ENCODE results near the gene WDR72. TPM values are rescaled to one million over a fixed set of nuclear protein-coding genes. Genes with fewer than 3 reads are reported as not detected.

WDR72 gene
- total RNA-seq, 4 donors from 2014 or later = 87.7 to 110 (median 98.6) TPM

DNA sequence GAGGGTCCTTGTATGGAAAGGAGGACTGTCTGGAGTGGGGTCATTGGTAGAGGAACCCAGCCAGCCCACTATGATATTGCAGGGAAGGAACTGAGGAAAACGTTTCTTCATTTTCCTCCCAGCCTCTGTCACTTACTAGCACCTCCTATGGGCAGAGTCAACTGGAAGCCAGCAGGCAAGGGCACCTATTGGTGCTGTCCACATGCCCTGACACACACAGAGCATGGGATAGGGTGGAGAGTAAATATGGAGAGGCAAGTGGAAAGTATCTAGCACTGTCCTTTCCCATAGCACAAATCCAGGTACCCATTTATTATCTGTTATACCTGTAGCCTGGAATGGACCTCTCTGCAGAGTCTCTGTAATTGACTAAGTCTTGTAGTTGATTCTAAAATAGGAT is 285.6 kb downstream of the WDR72 start:
- no peak for DNase-seq
- 23 to 64% methylated on average over 1 of the region's 1 CpG for WGBS, 2 donors

DNA sequence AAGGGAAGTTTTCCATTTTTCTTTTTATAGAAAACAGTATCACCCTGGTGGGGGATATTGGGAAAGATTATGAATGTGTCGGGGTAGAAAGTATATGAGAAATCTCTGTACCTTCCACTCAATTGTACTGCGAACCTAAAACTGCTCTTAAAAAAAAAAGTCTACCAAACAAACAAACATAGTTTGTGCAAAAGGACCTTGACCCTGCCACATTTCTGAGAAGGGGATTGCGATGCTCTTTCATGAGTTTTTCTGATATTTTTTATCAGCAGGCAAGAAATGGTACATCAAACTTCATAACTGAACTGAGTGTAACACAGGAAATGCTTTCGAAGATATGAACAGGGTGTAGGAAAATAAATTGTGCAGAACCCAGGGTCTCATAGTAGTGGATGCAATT is 286.0 kb downstream of the WDR72 start:
- no peaks in the 10 kb centered on the region for H3K9me3 ChIP-seq
- no peaks in the 10 kb centered on the region for H3K36me3 ChIP-seq
- TF ChIP-seq, protein P1, sequence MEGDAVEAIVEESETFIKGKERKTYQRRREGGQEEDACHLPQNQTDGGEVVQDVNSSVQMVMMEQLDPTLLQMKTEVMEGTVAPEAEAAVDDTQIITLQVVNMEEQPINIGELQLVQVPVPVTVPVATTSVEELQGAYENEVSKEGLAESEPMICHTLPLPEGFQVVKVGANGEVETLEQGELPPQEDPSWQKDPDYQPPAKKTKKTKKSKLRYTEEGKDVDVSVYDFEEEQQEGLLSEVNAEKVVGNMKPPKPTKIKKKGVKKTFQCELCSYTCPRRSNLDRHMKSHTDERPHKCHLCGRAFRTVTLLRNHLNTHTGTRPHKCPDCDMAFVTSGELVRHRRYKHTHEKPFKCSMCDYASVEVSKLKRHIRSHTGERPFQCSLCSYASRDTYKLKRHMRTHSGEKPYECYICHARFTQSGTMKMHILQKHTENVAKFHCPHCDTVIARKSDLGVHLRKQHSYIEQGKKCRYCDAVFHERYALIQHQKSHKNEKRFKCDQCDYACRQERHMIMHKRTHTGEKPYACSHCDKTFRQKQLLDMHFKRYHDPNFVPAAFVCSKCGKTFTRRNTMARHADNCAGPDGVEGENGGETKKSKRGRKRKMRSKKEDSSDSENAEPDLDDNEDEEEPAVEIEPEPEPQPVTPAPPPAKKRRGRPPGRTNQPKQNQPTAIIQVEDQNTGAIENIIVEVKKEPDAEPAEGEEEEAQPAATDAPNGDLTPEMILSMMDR (IDR thresholded peaks at IDR 0.05) = no peak
- TF ChIP-seq POLR2A (IDR thresholded peaks at IDR 0.05) = no peak
- H3K4me3 ChIP-seq (replicated peaks in 1 of 3) = no peak overlapping the region
- intact Hi-C loops (cut with DNase I) = no loop called here
- 87 to 89% methylated on average over 4 of the region's 4 CpGs for WGBS, 2 donors
- no peak for DNase-seq
- no peaks in the 10 kb centered on the region for H3K4me1 ChIP-seq
- no peak overlapping the region for H3K27ac ChIP-seq
- no peaks in the 10 kb centered on the region for H3K27me3 ChIP-seq

More for the DNA sequence above, 285.6 kb downstream of the WDR72 start:
- intact Hi-C loops (cut with DNase I) = no loop called here
- no peak for TF ChIP-seq POLR2A (IDR thresholded peaks at IDR 0.05)
- TF ChIP-seq, protein P1 (IDR thresholded peaks at IDR 0.05) = no peak
- H3K4me1 ChIP-seq = no peaks in the 10 kb centered on the region
- no peaks in the 10 kb centered on the region for H3K36me3 ChIP-seq
- no peaks in the 10 kb centered on the region for H3K27me3 ChIP-seq
- H3K9me3 ChIP-seq = no peaks in the 10 kb centered on the region
- H3K27ac ChIP-seq = no peak overlapping the region
- H3K4me3 ChIP-seq (replicated peaks in 1 of 3) = no peak overlapping the region

DNA sequence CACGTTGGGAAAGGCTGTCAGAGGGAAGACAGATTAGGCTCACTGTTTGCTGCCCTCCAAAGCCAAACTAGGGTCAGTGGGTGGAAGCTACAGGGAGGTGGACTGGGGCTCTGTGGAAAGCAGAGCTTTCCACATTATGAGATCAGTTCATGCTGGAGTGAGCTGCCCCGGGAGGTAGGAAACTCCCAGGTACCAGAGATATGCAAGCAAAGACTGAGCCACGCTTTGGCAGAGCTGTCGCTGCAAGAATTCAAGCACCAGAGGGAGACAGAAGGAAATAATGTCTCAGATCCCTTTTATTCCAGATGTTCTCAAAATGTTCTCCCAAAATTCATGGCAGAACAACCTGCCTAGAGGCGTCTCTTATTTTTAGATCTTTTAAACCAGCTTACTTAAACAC is 286.6 kb downstream of the WDR72 start:
- Histone ChIP-seq H3K9me3 (no peaks in the 10 kb centered on the region), H3K27me3 (no peaks in the 10 kb centered on the region), H3K27ac (no peak overlapping the region), H3K4me1 (no peaks in the 10 kb centered on the region), H3K36me3 (no peaks in the 10 kb centered on the region), H3K4me3 (replicated peaks in 1 of 3) (no peak overlapping the region)
- intact Hi-C loops (cut with DNase I) = no loop called here
- no peak for TF ChIP-seq POLR2A (IDR thresholded peaks at IDR 0.05)
- TF ChIP-seq, protein P1 (IDR thresholded peaks at IDR 0.05) = no peak
- WGBS, 2 donors = 43 to 50% methylated on average over 5 of the region's 5 CpGs
- DNase-seq = no peak

DNA sequence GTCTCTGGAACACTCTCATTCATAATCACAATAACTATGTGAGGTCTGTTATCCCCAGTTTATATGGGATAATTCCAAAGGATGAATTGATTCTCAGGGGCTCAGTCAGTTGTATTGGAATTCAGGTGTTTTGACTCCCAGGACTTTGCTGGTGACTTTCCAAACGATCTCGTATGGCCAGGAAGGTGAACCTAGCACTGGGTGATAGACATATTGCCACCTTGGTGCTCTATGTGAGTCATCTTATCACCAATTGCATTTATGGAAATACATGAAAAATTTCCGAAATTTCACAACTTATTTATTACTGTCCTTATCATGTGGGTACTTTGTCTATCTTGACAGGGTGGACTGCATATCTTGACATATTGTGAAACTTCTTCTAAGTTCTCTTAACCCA is 287.3 kb downstream of the WDR72 start:
- H3K4me1 ChIP-seq = no peaks in the 10 kb centered on the region
- no peak overlapping the region for H3K27ac ChIP-seq
- no peaks in the 10 kb centered on the region for H3K27me3 ChIP-seq
- TF ChIP-seq, protein P1 (IDR thresholded peaks at IDR 0.05) = no peak
- no peak for TF ChIP-seq POLR2A (IDR thresholded peaks at IDR 0.05)
- H3K4me3 ChIP-seq (replicated peaks in 1 of 3) = no peak overlapping the region
- DNase-seq = no peak
- H3K36me3 ChIP-seq = no peaks in the 10 kb centered on the region
- H3K9me3 ChIP-seq = no peaks in the 10 kb centered on the region
- intact Hi-C loops (cut with DNase I) = no loop called here
- 84 to 85% methylated on average over 3 of the region's 3 CpGs for WGBS, 2 donors

DNA sequence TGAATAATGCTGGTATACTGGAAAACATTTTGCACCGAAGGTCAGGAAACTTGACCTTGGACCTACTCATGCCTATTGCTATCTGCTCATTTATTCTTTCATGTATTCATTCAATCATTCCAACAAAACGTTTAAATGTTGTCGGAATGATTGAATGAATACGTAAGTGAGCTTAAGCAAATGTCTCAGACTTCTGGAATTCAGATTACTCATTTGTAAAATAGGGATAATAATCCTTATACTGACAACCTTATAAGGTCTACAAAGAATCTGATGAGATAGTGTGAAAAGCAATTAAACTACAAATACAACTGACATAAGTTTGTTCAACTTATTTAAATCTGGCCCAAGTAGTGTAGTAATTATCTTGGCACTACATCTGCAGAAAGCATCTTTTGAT is 288.7 kb downstream of the WDR72 start:
- intact Hi-C loops (cut with DNase I) = no loop called here
- TF ChIP-seq POLR2A (IDR thresholded peaks at IDR 0.05) = no peak
- TF ChIP-seq, protein P1 (IDR thresholded peaks at IDR 0.05) = no peak
- H3K4me1 ChIP-seq = no peaks in the 10 kb centered on the region
- WGBS, 2 donors = 81 to 84% methylated on average over 4 of the region's 4 CpGs
- H3K27me3 ChIP-seq = no peaks in the 10 kb centered on the region
- no peaks in the 10 kb centered on the region for H3K36me3 ChIP-seq
- no peak overlapping the region for H3K4me3 ChIP-seq (replicated peaks in 1 of 3)
- DNase-seq = no peak
- H3K27ac ChIP-seq = no peak overlapping the region
- H3K9me3 ChIP-seq = no peaks in the 10 kb centered on the region
